ENCODE measurements around the gene TIMM10.

TIMM10 gene

DNA sequence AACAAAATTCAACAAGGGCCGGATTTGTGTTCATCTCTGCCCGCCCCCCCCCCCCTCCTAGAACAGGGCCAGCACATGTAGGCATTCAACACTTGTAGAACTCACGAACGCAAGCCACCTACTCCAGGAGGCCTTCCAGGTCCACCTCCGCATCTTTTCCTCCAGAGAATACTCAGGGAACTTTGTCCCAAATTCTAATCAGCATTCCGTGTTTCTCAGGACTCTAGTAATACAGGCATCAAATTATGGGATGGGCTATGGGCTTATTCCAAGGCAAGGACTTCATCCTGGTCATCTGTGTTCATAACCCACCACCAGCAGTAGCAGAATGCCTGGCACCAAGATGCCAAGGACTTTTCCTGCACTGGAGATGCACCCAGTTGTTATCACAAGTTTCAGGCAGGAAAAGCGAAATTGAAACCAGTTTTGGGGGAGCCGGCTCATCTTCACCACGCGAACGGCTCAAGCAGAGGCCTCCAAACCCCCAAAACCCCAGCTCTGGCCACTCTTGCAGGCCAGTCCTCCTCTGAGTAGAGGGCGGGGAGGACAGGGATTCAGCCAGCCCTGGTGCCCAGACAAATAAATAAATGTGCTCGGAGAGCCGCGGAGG, 36.5 kb upstream of the TIMM10 start:
- TF ChIP-seq ZFX (IDR thresholded peaks at IDR 0.05; ENCODE audit: borderline replicate concordance) = no peak
- H3K27ac ChIP-seq = no peak overlapping the region

GRCh38 chr11:57566005-57566904, 35.7 kb upstream of the TIMM10 start:
- TF ChIP-seq CTCF (IDR thresholded peaks at IDR 0.05) = no peak
- TF ChIP-seq ZFX (IDR thresholded peaks at IDR 0.05; ENCODE audit: borderline replicate concordance) = no peak
- no peak overlapping the region for H3K27ac ChIP-seq

DNA sequence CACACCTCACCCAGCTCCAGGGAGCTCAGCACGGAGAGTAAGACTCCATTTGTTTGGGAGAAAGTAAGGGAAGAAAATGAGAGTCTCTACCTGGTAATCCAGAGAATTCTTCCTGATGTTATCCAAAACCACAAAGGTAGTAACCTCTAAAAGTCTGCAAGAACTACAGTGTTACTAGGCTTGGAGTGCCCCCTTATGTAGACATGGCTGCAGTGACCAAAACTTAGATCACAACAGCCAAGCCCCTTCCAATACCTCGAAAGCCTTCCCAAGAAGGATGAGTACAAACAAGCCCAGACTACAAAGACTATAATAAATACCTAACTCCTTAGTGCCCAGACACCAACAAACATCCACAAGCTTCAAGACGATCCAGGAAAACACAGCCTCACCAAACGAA, 32.0 kb upstream of the TIMM10 start:
- H3K27ac ChIP-seq = no peak overlapping the region
- TF ChIP-seq CTCF (IDR thresholded peaks at IDR 0.05) = no peak
- no peak for TF ChIP-seq ZFX (IDR thresholded peaks at IDR 0.05; ENCODE audit: borderline replicate concordance)

GRCh38 chr11:57560146-57560545, 29.6 kb upstream of the TIMM10 start:
- TF ChIP-seq ZFX (IDR thresholded peaks at IDR 0.05; ENCODE audit: borderline replicate concordance) (no peak), CTCF (IDR thresholded peaks at IDR 0.05) (no peak)
- H3K27ac ChIP-seq = no peak overlapping the region

DNA sequence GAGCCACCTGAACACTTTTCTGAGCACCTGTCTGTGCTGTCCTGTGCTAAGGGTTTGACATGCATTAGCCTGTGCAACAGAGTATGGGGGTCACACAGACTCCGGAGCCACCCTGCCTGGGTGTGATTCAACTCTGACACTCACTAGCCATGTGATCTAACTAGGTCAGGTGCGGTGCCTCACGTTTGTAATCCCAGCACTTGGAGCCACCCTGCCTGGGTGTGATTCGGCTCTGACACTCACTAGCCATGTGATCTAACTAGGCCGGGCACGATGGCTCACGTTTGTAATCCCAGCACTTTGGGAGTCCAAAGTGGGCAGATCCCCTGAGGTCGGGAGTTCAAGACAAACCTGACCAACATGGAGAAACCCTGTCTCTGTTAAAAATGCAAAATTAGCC, 25.5 kb upstream of the TIMM10 start:
- H3K27ac ChIP-seq = no peak overlapping the region
- TF ChIP-seq CTCF (IDR thresholded peaks at IDR 0.05) (no peak), ZFX (IDR thresholded peaks at IDR 0.05; ENCODE audit: borderline replicate concordance) (no peak)

DNA sequence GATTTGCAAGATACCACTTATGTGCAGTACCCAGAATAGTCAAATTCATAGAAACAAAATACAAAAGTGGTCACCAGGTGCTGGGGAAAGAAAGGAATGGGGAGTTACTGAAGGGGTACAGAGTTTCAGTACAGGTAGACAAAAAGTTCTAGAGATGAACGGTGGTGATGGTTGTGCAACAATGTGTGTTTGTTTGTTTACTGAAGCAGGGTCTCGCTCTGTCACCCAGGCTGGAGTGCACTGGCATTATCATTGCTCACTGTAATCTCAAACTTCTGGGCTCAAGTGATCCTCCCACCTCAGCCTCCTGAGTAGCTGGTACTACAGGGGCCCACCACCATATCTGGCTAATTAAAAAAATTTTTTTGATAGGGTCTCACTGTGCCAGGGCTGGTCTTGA, 24.8 kb upstream of the TIMM10 start:
- H3K27ac ChIP-seq = no peak overlapping the region
- TF ChIP-seq CTCF (IDR thresholded peaks at IDR 0.05) (no peak), ZFX (IDR thresholded peaks at IDR 0.05; ENCODE audit: borderline replicate concordance) (no peak)

GRCh38 chr11:57552479-57552878, 21.9 kb upstream of the TIMM10 start:
- no peak for TF ChIP-seq ZFX (IDR thresholded peaks at IDR 0.05; ENCODE audit: borderline replicate concordance)
- TF ChIP-seq CTCF (IDR thresholded peaks at IDR 0.05) = no peak
- H3K27ac ChIP-seq = no peak overlapping the region

Data from 22Rv1 (cell line).